Measurements from ENCODE around the gene ZNF792. TPM values are rescaled to one million over a fixed set of nuclear protein-coding genes. Genes with fewer than 3 reads are reported as not detected.

Gene ZNF792
- total RNA-seq, 1 donor from 2014 or later, result 7.0 TPM

GRCh38 chr19:34936184-34936583 is 27.8 kb downstream of the ZNF792 start:
- peaks cover 2% of the 10 kb centered on the region for H3K27me3 Mint-ChIP-seq (ENCODE audit: insufficient read depth, low read depth)
- Histone ChIP-seq H4K20me1 (ENCODE audit: low read depth) (no peaks in the 10 kb centered on the region), H3K4me3 (no peak overlapping the region), H3K79me2 (ENCODE audit: low read depth) (no peaks in the 10 kb centered on the region), H3K9ac (no peak overlapping the region), H3K9me3 (ENCODE audit: low read depth) (no peaks in the 10 kb centered on the region), H3K27ac (no peak overlapping the region), H3K36me3 (peaks cover 11% of the 10 kb centered on the region), H3K4me2 (no peak overlapping the region), H3K4me1 (no peaks in the 10 kb centered on the region), H3K27me3 (no peaks in the 10 kb centered on the region), H3F3A (ENCODE audit: low read depth) (no peaks in the 10 kb centered on the region), H2AFZ (replicated peaks) (no peak overlapping the region)
- no peak overlapping the region for H3K27ac Mint-ChIP-seq
- no peak overlapping the region for H3K4me3 Mint-ChIP-seq
- H3K36me3 Mint-ChIP-seq, result peaks cover 38% of the 10 kb centered on the region
- no peaks in the 10 kb centered on the region for H3K4me1 Mint-ChIP-seq
- no peak for DNase-seq (ENCODE audit: low spot score)
- TF ChIP-seq EZH2phosphoT487 (IDR thresholded peaks at IDR 0.05), result no peak
- no peak for TF ChIP-seq EZH2 (IDR thresholded peaks at IDR 0.05)
- TF ChIP-seq CTCF (IDR thresholded peaks at IDR 0.05), result no peak
- H3K9me3 Mint-ChIP-seq, result no peaks in the 10 kb centered on the region

DNA sequence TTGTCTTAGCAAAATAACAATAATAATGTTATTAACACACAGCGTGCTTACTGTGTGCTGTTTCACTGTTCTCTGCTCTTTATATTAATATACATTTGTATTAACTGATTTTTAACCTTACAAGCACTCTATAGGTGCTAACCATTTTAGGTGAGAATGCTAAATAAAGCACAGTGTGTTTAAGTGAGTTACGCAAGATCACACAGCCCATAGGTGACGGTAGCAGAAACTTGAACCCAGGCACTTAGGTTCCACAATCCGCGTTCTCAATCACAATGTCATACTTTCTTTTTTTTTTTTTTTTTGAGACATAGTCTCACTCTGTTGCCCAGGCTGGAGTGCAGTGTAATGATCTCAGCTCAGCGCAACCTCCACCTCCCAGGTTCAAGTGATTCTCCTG is 31.5 kb downstream of the ZNF792 start:
- no peak for DNase-seq (ENCODE audit: low spot score)
- no peak overlapping the region for H3K4me2 ChIP-seq
- no peaks in the 10 kb centered on the region for H3K9me3 ChIP-seq (ENCODE audit: low read depth)
- Mint-ChIP-seq H3K27me3 (ENCODE audit: insufficient read depth, low read depth) (peaks cover 2% of the 10 kb centered on the region), H3K4me1 (peaks cover 3% of the 10 kb centered on the region), H3K27ac (no peak overlapping the region), H3K4me3 (no peak overlapping the region), H3K36me3 (peaks cover 38% of the 10 kb centered on the region), H3K9me3 (no peaks in the 10 kb centered on the region)
- no peaks in the 10 kb centered on the region for H3K4me1 ChIP-seq
- H3K36me3 ChIP-seq, result peaks cover 11% of the 10 kb centered on the region
- H2AFZ ChIP-seq (replicated peaks), result no peak overlapping the region
- no peak overlapping the region for H3K27ac ChIP-seq
- no peaks in the 10 kb centered on the region for H4K20me1 ChIP-seq (ENCODE audit: low read depth)
- H3K27me3 ChIP-seq, result no peaks in the 10 kb centered on the region
- H3K4me3 ChIP-seq, result no peak overlapping the region
- H3F3A ChIP-seq (ENCODE audit: low read depth), result no peaks in the 10 kb centered on the region
- peaks cover 6% of the 10 kb centered on the region for H3K79me2 ChIP-seq (ENCODE audit: low read depth)
- H3K9ac ChIP-seq, result no peak overlapping the region
- TF ChIP-seq EZH2phosphoT487 (IDR thresholded peaks at IDR 0.05) (no peak), CTCF (IDR thresholded peaks at IDR 0.05) (no peak), EZH2 (IDR thresholded peaks at IDR 0.05) (no peak)

DNA sequence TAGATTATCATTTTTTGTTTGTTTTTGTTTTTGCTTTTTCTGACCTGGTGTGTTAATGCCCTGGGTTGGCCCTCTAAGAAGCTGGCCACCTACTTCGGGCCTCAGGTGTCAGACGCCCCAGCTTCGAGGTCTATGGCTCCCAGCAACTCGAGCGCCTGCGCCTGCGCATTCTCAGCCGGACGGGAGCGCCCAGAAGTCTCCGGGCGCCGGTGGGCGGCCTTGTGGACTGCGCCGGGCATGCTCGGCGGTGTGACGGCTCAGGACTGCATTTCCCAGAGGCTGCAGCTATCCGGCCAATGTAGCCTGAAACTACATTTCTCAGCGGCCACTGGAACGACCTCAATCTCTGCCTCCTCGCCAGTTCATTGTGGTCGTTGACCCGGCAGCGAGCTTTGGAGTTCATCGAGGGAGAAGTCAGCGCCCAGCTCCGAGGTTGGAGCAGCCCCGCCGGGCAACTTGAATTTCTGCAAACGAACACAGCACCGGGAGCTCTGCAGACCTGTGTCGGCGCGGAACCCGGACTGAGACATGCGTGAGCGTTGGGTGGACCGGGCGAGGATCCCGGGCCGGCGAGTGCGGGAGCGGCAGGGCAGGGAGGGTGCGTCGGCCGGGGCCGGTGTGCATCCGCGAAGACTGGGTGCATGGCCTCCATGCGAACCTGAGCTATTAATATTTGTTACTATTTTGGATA is 37.2 kb downstream of the ZNF792 start, which contains the start of gene ZNF30:
TSS of gene ZNF30 (plus strand) at position 219 of the 691 bp plus-strand sequence. CDS start 3,045 bp downstream, outside the sequence.
- Histone ChIP-seq H4K20me1 (ENCODE audit: low read depth) (no peaks in the 10 kb centered on the region), H3K27ac (no peak within 1 kb of the TSS), H3K4me2 (peak within 1 kb of the TSS; percentile 82), H3K9me3 (ENCODE audit: low read depth) (no peaks in the 10 kb centered on the region), H3K27me3 (peaks cover 7% of the 10 kb centered on the region), H3K4me3 (peak within 1 kb of the TSS; percentile 72), H3K4me1 (peaks cover 5% of the 10 kb centered on the region), H3F3A (ENCODE audit: low read depth) (peaks cover 6% of the 10 kb centered on the region), H3K9ac (peak within 1 kb of the TSS; percentile 49), H2AFZ (replicated peaks) (peak within 1 kb of the TSS; percentile 84), H3K79me2 (ENCODE audit: low read depth) (peaks cover 6% of the 10 kb centered on the region), H3K36me3 (peaks cover under 1% of the 10 kb centered on the region)
- DNase-seq (ENCODE audit: low spot score), result peak; percentile 96
- Mint-ChIP-seq H3K9me3 (peaks cover 7% of the 10 kb centered on the region), H3K4me3 (peak within 1 kb of the TSS; percentile 94), H3K27me3 (ENCODE audit: insufficient read depth, low read depth) (no peaks in the 10 kb centered on the region), H3K36me3 (peaks cover 14% of the 10 kb centered on the region), H3K4me1 (peaks cover 4% of the 10 kb centered on the region), H3K27ac (peak within 1 kb of the TSS; percentile 66)
- TF ChIP-seq CTCF (IDR thresholded peaks at IDR 0.05) (no peak), EZH2phosphoT487 (IDR thresholded peaks at IDR 0.05) (no peak), EZH2 (IDR thresholded peaks at IDR 0.05) (no peak)

Measured in neural progenitor cell (in vitro differentiated cells).